Hematopoietic multipotent progenitor cell treated with erythropoietin and hydrocortisone succinate and interleukin-3 and kit ligand, for 17 days (in vitro differentiated cells): ENCODE results near the gene XPR1.

Source experiments
- DNase-seq: peaks from one replicate; pipeline ENCODE4 v3.0.0-alpha.2; 2015; ENCODE audit warnings: low spot score

Gene XPR1

GRCh38 chr1:180932378-180932777, 300.6 kb downstream of the XPR1 start:
- DNase-seq: no peak

- DNase-seq: peak; percentile 25
Measured at GRCh38 chr1:180933141-180933540, 301.3 kb downstream of the XPR1 start.

- DNase-seq: no peak
Measured at GRCh38 chr1:180934563-180934962, 302.7 kb downstream of the XPR1 start.

GRCh38 chr1:180935326-180936109, 303.7 kb downstream of the XPR1 start:
- DNase-seq: no peak

- DNase-seq: no peak
Measured at GRCh38 chr1:180936110-180937011, 304.5 kb downstream of the XPR1 start.

GRCh38 chr1:180937012-180937372, 305.2 kb downstream of the XPR1 start:
- no peak for DNase-seq

GRCh38 chr1:180937624-180938225, 305.9 kb downstream of the XPR1 start:
- no peak for DNase-seq

- no peak for DNase-seq
Measured at GRCh38 chr1:180939073-180939710, 307.4 kb downstream of the XPR1 start.

- DNase-seq: no peak
Measured at GRCh38 chr1:180939711-180940103, 307.9 kb downstream of the XPR1 start.
